Measurements from ENCODE around the gene CCDC88B. TPM values are rescaled to one million over a fixed set of nuclear protein-coding genes. Genes with fewer than 3 reads are reported as not detected.

The CCDC88B gene
- total RNA-seq, 4 donors from 2014 or later = 31.7 to 99.0 (median 43.9) TPM

GRCh38 chr11:64395545-64396078 is 55.6 kb downstream of the CCDC88B start:
- Histone ChIP-seq H3K27me3 (no peaks in the 10 kb centered on the region), H3K27ac (no peak overlapping the region), H3K9me3 (no peaks in the 10 kb centered on the region), H3K36me3 (no peaks in the 10 kb centered on the region), H3K4me1 (peaks cover 0 to 10% (median 3%) of the 10 kb centered on the region in 4 donors), H3K4me3 (no peak overlapping the region)
- no peak for DNase-seq
- no peak for TF ChIP-seq CTCF (IDR thresholded peaks at IDR 0.05)
- no peak for TF ChIP-seq POLR2A (IDR thresholded peaks at IDR 0.05)

GRCh38 chr11:64396079-64396591 is 56.1 kb downstream of the CCDC88B start:
- DNase-seq = no peak
- H3K4me1 ChIP-seq = peaks cover 0 to 10% (median 3%) of the 10 kb centered on the region in 4 donors
- TF ChIP-seq POLR2A (IDR thresholded peaks at IDR 0.05) = no peak
- TF ChIP-seq CTCF (IDR thresholded peaks at IDR 0.05) = no peak
- H3K9me3 ChIP-seq = no peaks in the 10 kb centered on the region
- no peaks in the 10 kb centered on the region for H3K36me3 ChIP-seq
- H3K4me3 ChIP-seq = no peak overlapping the region
- no peaks in the 10 kb centered on the region for H3K27me3 ChIP-seq
- peak overlapping the region in 1 of 4 donors; percentile 22 for H3K27ac ChIP-seq

GRCh38 chr11:64400102-64400501 is 60.1 kb downstream of the CCDC88B start:
- no peak for TF ChIP-seq CTCF (IDR thresholded peaks at IDR 0.05)
- TF ChIP-seq POLR2A (IDR thresholded peaks at IDR 0.05) = no peak
- Histone ChIP-seq H3K9me3 (no peaks in the 10 kb centered on the region), H3K4me1 (peaks cover 0 to 10% (median 0%) of the 10 kb centered on the region in 4 donors), H3K27me3 (no peaks in the 10 kb centered on the region), H3K4me3 (no peak overlapping the region), H3K27ac (no peak overlapping the region), H3K36me3 (no peaks in the 10 kb centered on the region)
- no peak for DNase-seq

GRCh38 chr11:64400667-64401066 is 60.7 kb downstream of the CCDC88B start:
- DNase-seq = no peak
- TF ChIP-seq POLR2A (IDR thresholded peaks at IDR 0.05) (no peak), CTCF (IDR thresholded peaks at IDR 0.05) (no peak)
- Histone ChIP-seq H3K4me3 (no peak overlapping the region), H3K9me3 (no peaks in the 10 kb centered on the region), H3K4me1 (peaks cover 0 to 8% (median 0%) of the 10 kb centered on the region in 4 donors), H3K27ac (no peak overlapping the region), H3K36me3 (no peaks in the 10 kb centered on the region), H3K27me3 (no peaks in the 10 kb centered on the region)

GRCh38 chr11:64401775-64402174 is 61.8 kb downstream of the CCDC88B start:
- H3K36me3 ChIP-seq = no peaks in the 10 kb centered on the region
- H3K27ac ChIP-seq = no peak overlapping the region
- DNase-seq = no peak
- no peak overlapping the region for H3K4me3 ChIP-seq
- no peak for TF ChIP-seq POLR2A (IDR thresholded peaks at IDR 0.05)
- TF ChIP-seq CTCF (IDR thresholded peaks at IDR 0.05) = no peak
- H3K9me3 ChIP-seq = no peaks in the 10 kb centered on the region
- no peaks in the 10 kb centered on the region for H3K4me1 ChIP-seq
- H3K27me3 ChIP-seq = no peaks in the 10 kb centered on the region
